Measurements from ENCODE around the gene CD74.

CD74 gene

GRCh38 chr5:150396267-150396666, 16.4 kb downstream of the CD74 start:
- H3K36me3 ChIP-seq (ENCODE audit: control insufficient read depth, insufficient read depth, low read length): peaks cover 52% of the 10 kb centered on the region
- H3K4me3 ChIP-seq (ENCODE audit: insufficient read depth, low read depth, low read length): no peak overlapping the region
- no peaks in the 10 kb centered on the region for H3K4me1 ChIP-seq (ENCODE audit: control insufficient read depth, insufficient read depth, low read length)
- H3K27ac ChIP-seq (ENCODE audit: insufficient read depth, low read depth, low read length, poor library complexity, severe bottlenecking): no peak overlapping the region
- no peaks in the 10 kb centered on the region for H3K9me3 ChIP-seq (ENCODE audit: control insufficient read depth, low read length)
- no peaks in the 10 kb centered on the region for H3K27me3 ChIP-seq (ENCODE audit: control insufficient read depth, insufficient read depth, low read length, poor library complexity, severe bottlenecking)
- 95 to 97% methylated on average over 7 of the region's 7 CpGs for WGBS, 2 experiments

- Histone ChIP-seq H3K27me3 (ENCODE audit: control insufficient read depth, insufficient read depth, low read length, poor library complexity, severe bottlenecking) (no peaks in the 10 kb centered on the region), H3K4me3 (ENCODE audit: insufficient read depth, low read depth, low read length) (no peak overlapping the region), H3K4me1 (ENCODE audit: control insufficient read depth, insufficient read depth, low read length) (no peaks in the 10 kb centered on the region), H3K9me3 (ENCODE audit: control insufficient read depth, low read length) (no peaks in the 10 kb centered on the region), H3K36me3 (ENCODE audit: control insufficient read depth, insufficient read depth, low read length) (peaks cover 58% of the 10 kb centered on the region), H3K27ac (ENCODE audit: insufficient read depth, low read depth, low read length, poor library complexity, severe bottlenecking) (no peak overlapping the region)
- 95 to 100% methylated on average over 2 of the region's 2 CpGs for WGBS, 2 experiments
These were observed 17.1 kb downstream of the CD74 start for GRCh38 chr5:150395688-150395975.

GRCh38 chr5:150394912-150395687, 17.6 kb downstream of the CD74 start:
- 94 to 95% methylated on average over 13 of the region's 13 CpGs for WGBS, 2 experiments
- Histone ChIP-seq H3K27me3 (ENCODE audit: control insufficient read depth, insufficient read depth, low read length, poor library complexity, severe bottlenecking) (no peaks in the 10 kb centered on the region), H3K27ac (ENCODE audit: insufficient read depth, low read depth, low read length, poor library complexity, severe bottlenecking) (no peak overlapping the region), H3K4me1 (ENCODE audit: control insufficient read depth, insufficient read depth, low read length) (no peaks in the 10 kb centered on the region), H3K9me3 (ENCODE audit: control insufficient read depth, low read length) (no peaks in the 10 kb centered on the region), H3K36me3 (ENCODE audit: control insufficient read depth, insufficient read depth, low read length) (peaks cover 59% of the 10 kb centered on the region), H3K4me3 (ENCODE audit: insufficient read depth, low read depth, low read length) (no peak overlapping the region)

GRCh38 chr5:150394131-150394530, 18.6 kb downstream of the CD74 start:
- H3K4me3 ChIP-seq (ENCODE audit: insufficient read depth, low read depth, low read length): no peak overlapping the region
- H3K27ac ChIP-seq (ENCODE audit: insufficient read depth, low read depth, low read length, poor library complexity, severe bottlenecking): no peak overlapping the region
- peaks cover 66% of the 10 kb centered on the region for H3K36me3 ChIP-seq (ENCODE audit: control insufficient read depth, insufficient read depth, low read length)
- H3K4me1 ChIP-seq (ENCODE audit: control insufficient read depth, insufficient read depth, low read length): peaks cover 4% of the 10 kb centered on the region
- no peaks in the 10 kb centered on the region for H3K9me3 ChIP-seq (ENCODE audit: control insufficient read depth, low read length)
- no peaks in the 10 kb centered on the region for H3K27me3 ChIP-seq (ENCODE audit: control insufficient read depth, insufficient read depth, low read length, poor library complexity, severe bottlenecking)
- WGBS, 2 experiments: 92 to 94% methylated on average over 3 of the region's 3 CpGs

- no peak overlapping the region for H3K27ac ChIP-seq (ENCODE audit: insufficient read depth, low read depth, low read length, poor library complexity, severe bottlenecking)
- H3K27me3 ChIP-seq (ENCODE audit: control insufficient read depth, insufficient read depth, low read length, poor library complexity, severe bottlenecking): no peaks in the 10 kb centered on the region
- H3K4me1 ChIP-seq (ENCODE audit: control insufficient read depth, insufficient read depth, low read length): peaks cover 4% of the 10 kb centered on the region
- H3K4me3 ChIP-seq (ENCODE audit: insufficient read depth, low read depth, low read length): no peak overlapping the region
- H3K9me3 ChIP-seq (ENCODE audit: control insufficient read depth, low read length): no peaks in the 10 kb centered on the region
- H3K36me3 ChIP-seq (ENCODE audit: control insufficient read depth, insufficient read depth, low read length): peaks cover 58% of the 10 kb centered on the region
- WGBS, 2 experiments: 95 to 98% methylated on average over 3 of the region's 3 CpGs
These were observed 19.5 kb downstream of the CD74 start for GRCh38 chr5:150393096-150393645.

GRCh38 chr5:150392680-150393079, 20.0 kb downstream of the CD74 start:
- Histone ChIP-seq H3K36me3 (ENCODE audit: control insufficient read depth, insufficient read depth, low read length) (peaks cover 57% of the 10 kb centered on the region), H3K9me3 (ENCODE audit: control insufficient read depth, low read length) (no peaks in the 10 kb centered on the region), H3K4me1 (ENCODE audit: control insufficient read depth, insufficient read depth, low read length) (peaks cover 4% of the 10 kb centered on the region), H3K27me3 (ENCODE audit: control insufficient read depth, insufficient read depth, low read length, poor library complexity, severe bottlenecking) (no peaks in the 10 kb centered on the region), H3K4me3 (ENCODE audit: insufficient read depth, low read depth, low read length) (no peak overlapping the region), H3K27ac (ENCODE audit: insufficient read depth, low read depth, low read length, poor library complexity, severe bottlenecking) (no peak overlapping the region)
- WGBS, 2 experiments: 94 to 97% methylated on average over 6 to 7 of the region's 7 CpGs

- H3K36me3 ChIP-seq (ENCODE audit: control insufficient read depth, insufficient read depth, low read length): peaks cover 60% of the 10 kb centered on the region
- H3K27ac ChIP-seq (ENCODE audit: insufficient read depth, low read depth, low read length, poor library complexity, severe bottlenecking): no peak overlapping the region
- no peaks in the 10 kb centered on the region for H3K9me3 ChIP-seq (ENCODE audit: control insufficient read depth, low read length)
- no peak overlapping the region for H3K4me3 ChIP-seq (ENCODE audit: insufficient read depth, low read depth, low read length)
- WGBS, 2 experiments: 96 to 99% methylated on average over 3 of the region's 3 CpGs
- H3K4me1 ChIP-seq (ENCODE audit: control insufficient read depth, insufficient read depth, low read length): peaks cover 4% of the 10 kb centered on the region
- no peaks in the 10 kb centered on the region for H3K27me3 ChIP-seq (ENCODE audit: control insufficient read depth, insufficient read depth, low read length, poor library complexity, severe bottlenecking)
These were observed 20.7 kb downstream of the CD74 start for GRCh38 chr5:150391986-150392385.

- Histone ChIP-seq H3K27ac (ENCODE audit: insufficient read depth, low read depth, low read length, poor library complexity, severe bottlenecking) (no peak overlapping the region), H3K27me3 (ENCODE audit: control insufficient read depth, insufficient read depth, low read length, poor library complexity, severe bottlenecking) (no peaks in the 10 kb centered on the region), H3K36me3 (ENCODE audit: control insufficient read depth, insufficient read depth, low read length) (peaks cover 60% of the 10 kb centered on the region), H3K4me1 (ENCODE audit: control insufficient read depth, insufficient read depth, low read length) (peaks cover 4% of the 10 kb centered on the region), H3K4me3 (ENCODE audit: insufficient read depth, low read depth, low read length) (no peak overlapping the region), H3K9me3 (ENCODE audit: control insufficient read depth, low read length) (no peaks in the 10 kb centered on the region)
- 95 to 97% methylated on average over 13 of the region's 13 CpGs for WGBS, 2 experiments
These were observed 21.5 kb downstream of the CD74 start for GRCh38 chr5:150391064-150391834.

GRCh38 chr5:150389531-150390266, 23.0 kb downstream of the CD74 start:
- Histone ChIP-seq H3K4me1 (ENCODE audit: control insufficient read depth, insufficient read depth, low read length) (peaks cover 4% of the 10 kb centered on the region), H3K9me3 (ENCODE audit: control insufficient read depth, low read length) (no peaks in the 10 kb centered on the region), H3K4me3 (ENCODE audit: insufficient read depth, low read depth, low read length) (no peak overlapping the region), H3K36me3 (ENCODE audit: control insufficient read depth, insufficient read depth, low read length) (peaks cover 59% of the 10 kb centered on the region), H3K27ac (ENCODE audit: insufficient read depth, low read depth, low read length, poor library complexity, severe bottlenecking) (no peak overlapping the region), H3K27me3 (ENCODE audit: control insufficient read depth, insufficient read depth, low read length, poor library complexity, severe bottlenecking) (no peaks in the 10 kb centered on the region)
- 92 to 93% methylated on average over 13 of the region's 13 CpGs for WGBS, 2 experiments
